PC-3 (cell line): ENCODE results near the gene FOLR2. TPM values are rescaled to one million over a fixed set of nuclear protein-coding genes. Genes with fewer than 3 reads are reported as not detected.

ENCODE experiments used
- ATAC-seq: fragments of 200-7000 bp; cut with Tn5 transposase; 2 replicates; pipeline ENCODE4 v1.9.1; 2020; ENCODE audit warnings: mild to moderate bottlenecking, moderate library complexity
- BruUV-seq: library from RNA; stranded (reverse); fragments of 400-500 nt; replicated peaks from 2 replicates; lab custom pipeline; 2021; lab: Mats Ljungman, UMichigan
- CTCF ChIA-PET: fragments of 300-600 bp; sonication (Branson Sonifier 250); formaldehyde crosslinking; loops from one replicate; lab custom pipeline; 2022; ENCODE audit warnings: antibody characterized with exemption; lab: Charles Lee
- POLR2A ChIA-PET: fragments of 300-600 bp; sonication (Branson Sonifier 250); formaldehyde crosslinking; loops from one replicate; lab custom pipeline; 2022; ENCODE audit warnings: antibody characterized with exemption; ENCODE audit not compliant: unreplicated experiment; lab: Charles Lee
- DNase-seq: peaks from one replicate; pipeline ENCODE4 v3.0.0-alpha.2; 2015
- H2AFZ ChIP-seq: fragments of 300-600 bp; sonication (generic); 2 replicates; pipeline ENCODE4 v1.6.0; 2016; ENCODE audit warnings: antibody characterized with exemption, low read length
- H3F3A ChIP-seq: fragments of 300-600 bp; sonication (generic); one replicate; pipeline ENCODE4 v1.6.0; 2017; ENCODE audit warnings: antibody characterized with exemption, low read length, control low read depth, mild to moderate bottlenecking; ENCODE audit not compliant: unreplicated experiment
- H3K27ac ChIP-seq: fragments of 300-600 bp; sonication (generic); 2 replicates; pipeline ENCODE4 v1.5.1; 2016; ENCODE audit warnings: mild to moderate bottlenecking, low read length
- H3K27me3 ChIP-seq: fragments of 300-600 bp; sonication (generic); 2 replicates; pipeline ENCODE4 v1.6.1; 2016; ENCODE audit warnings: low read length, mixed read lengths
- H3K36me3 ChIP-seq: fragments of 300-600 bp; sonication (generic); 2 replicates; pipeline ENCODE4 v1.6.1; 2016; ENCODE audit warnings: low read depth, mixed run types, low read length, mixed read lengths
- H3K4me1 ChIP-seq: fragments of 300-600 bp; sonication (generic); 2 replicates; pipeline ENCODE4 v1.5.1; 2016; ENCODE audit warnings: low read length; ENCODE audit not compliant: insufficient read depth
- H3K4me2 ChIP-seq: fragments of 300-600 bp; sonication (generic); 2 replicates; pipeline ENCODE4 v1.6.0; 2016; ENCODE audit warnings: low read length
- H3K4me3 ChIP-seq: fragments of 300-600 bp; sonication (generic); 2 replicates; pipeline ENCODE4 v1.5.1; 2016; ENCODE audit warnings: mild to moderate bottlenecking, low read length, mixed read lengths
- H3K79me2 ChIP-seq: fragments of 300-600 bp; sonication (generic); 2 replicates; pipeline ENCODE4 v1.6.1; 2017; ENCODE audit warnings: low read length, mixed read lengths
- H3K9ac ChIP-seq: fragments of 300-600 bp; sonication (generic); 2 replicates; pipeline ENCODE4 v1.6.0; 2016; ENCODE audit warnings: mild to moderate bottlenecking, low read length
- H3K9me2 ChIP-seq: fragments of 300-600 bp; sonication (generic); replicated peaks from 2 replicates; pipeline ENCODE4 v1.6.1; 2016; ENCODE audit warnings: mixed run types, low read length, mixed read lengths
- H3K9me3 ChIP-seq: fragments of 300-600 bp; sonication (generic); 2 replicates; pipeline ENCODE4 v1.6.1; 2016; ENCODE audit warnings: low read length, mixed read lengths
- H4K20me1 ChIP-seq: fragments of 300-600 bp; sonication (generic); 2 replicates; pipeline ENCODE4 v1.6.1; 2016; ENCODE audit warnings: low read length, mixed read lengths
- CTCF ChIP-seq: fragments of 300-600 bp; sonication (generic); conservative IDR thresholded peaks from 2 replicates; pipeline ENCODE4 v1.5.1; 2017; ENCODE audit warnings: antibody characterized with exemption, low read depth, mild to moderate bottlenecking, low read length
- EZH2 ChIP-seq: fragments of 300-600 bp; sonication (generic); IDR thresholded peaks from one replicate; pipeline ENCODE4 v1.6.1; 2017; ENCODE audit warnings: antibody characterized with exemption, mild to moderate bottlenecking, low read length; ENCODE audit not compliant: unreplicated experiment
- EZH2phosphoT487 ChIP-seq: fragments of 300-600 bp; sonication (generic); IDR thresholded peaks from 2 replicates; pipeline ENCODE4 v1.6.1; 2018; ENCODE audit warnings: mild to moderate bottlenecking, antibody characterized with exemption, low read length, borderline replicate concordance
- intact Hi-C: fragments of 100-400 bp; cut with micrococcal nuclease; formaldehyde crosslinking; loops from 2 replicates; pipeline ENCODE4 v1.9.0; 2023
- total RNA-seq: library from RNA; depleted of rRNA; stranded (reverse); fragments of >200 nt; gene quantifications from 2 replicates; pipeline ENCODE4 v1.2.3, GENCODE V29; 2014; rRNA removed

Gene FOLR2
- total RNA-seq, 1 experiment from 2014 or later = not detected

DNA sequence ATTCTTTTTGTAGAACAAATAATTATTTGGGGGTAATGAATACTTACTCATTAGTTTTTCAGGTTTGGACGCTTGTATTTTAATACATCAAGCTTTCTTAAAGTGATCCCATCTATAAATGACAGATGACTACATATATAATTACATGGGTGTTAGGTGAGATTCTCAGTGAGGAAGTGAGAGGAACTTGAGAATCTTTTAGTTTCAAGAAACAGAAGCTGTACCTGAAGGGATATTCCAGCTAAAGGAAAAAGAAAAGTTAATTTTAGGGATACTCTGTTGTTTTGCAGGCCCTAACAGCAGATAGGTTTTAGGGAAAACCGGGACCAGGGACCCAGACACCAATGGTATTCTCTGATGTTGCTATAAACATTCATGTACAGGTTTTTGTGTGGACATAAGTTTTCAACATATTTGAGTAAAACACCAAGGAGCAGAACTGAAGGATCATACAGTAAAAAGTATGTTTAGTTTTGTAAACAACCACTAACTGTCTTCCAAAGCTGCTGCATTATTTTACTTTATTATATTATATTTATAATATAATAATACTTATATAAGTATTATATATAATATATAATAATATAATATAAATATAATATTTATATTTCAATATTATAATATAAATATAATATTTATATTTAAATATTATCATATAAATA, 51.5 kb downstream of the FOLR2 start:
- ATAC-seq (no peak), DNase-seq (no peak)
- H3K79me2 ChIP-seq = no peaks in the 10 kb centered on the region
- H3K9me3 ChIP-seq = no peaks in the 10 kb centered on the region
- TF ChIP-seq EZH2phosphoT487 (no peak), CTCF (no peak), EZH2 (no peak)
- H3K4me3 ChIP-seq = no peak overlapping the region
- no peak overlapping the region for H3K27ac ChIP-seq
- H3K36me3 ChIP-seq = no peaks in the 10 kb centered on the region
- no TSS peak for BruUV-seq
- no peaks in the 10 kb centered on the region for H3F3A ChIP-seq
- H2AFZ ChIP-seq = no peak overlapping the region
- no peak overlapping the region for H3K9ac ChIP-seq
- POLR2A ChIA-PET = no interaction called here
- CTCF ChIA-PET = interaction anchor here (0.6 kb wide), 1 partner anchor 845 kb away, joined by 7 read pairs; no protein-coding TSS in a partner anchor
- no peaks in the 10 kb centered on the region for H3K9me2 ChIP-seq
- H3K4me2 ChIP-seq = no peak overlapping the region
- 0 out of 2 replicates have a peak, but pooled peaks cover 2% of the 10 kb centered on the region for H3K4me1 ChIP-seq
- no peaks in the 10 kb centered on the region for H4K20me1 ChIP-seq
- no peaks in the 10 kb centered on the region for H3K27me3 ChIP-seq
- intact Hi-C loops = no loop called here

Other genes starting within 250 kb of the FOLR2 start
- 6.5 and 7.2 TPM in 2 replicates for gene IL18BP, start 217.9 kb upstream of the FOLR2 start, total RNA-seq
- 145 and 202 TPM in 2 replicates for gene NUMA1, start 136.3 kb upstream of the FOLR2 start, total RNA-seq
- 5.8 and 6.6 TPM in 2 replicates for gene LRRC51, start 135.9 kb upstream of the FOLR2 start, total RNA-seq
- 160 and 169 TPM in 2 replicates for gene LAMTOR1, start 113.5 kb upstream of the FOLR2 start, total RNA-seq
- gene TOMT, start 110.9 kb upstream of the FOLR2 start, total RNA-seq = not detected in 2 replicates
- gene ANAPC15, start 104.1 kb upstream of the FOLR2 start, total RNA-seq = 65.4 and 68.8 TPM in 2 replicates
- gene FOLR3, start 81.1 kb upstream of the FOLR2 start, total RNA-seq = not detected in 2 replicates
- 0.36 TPM in 1 of 2 replicates, not detected in the other for gene FOLR1, start 24.7 kb upstream of the FOLR2 start, total RNA-seq
- 100 and 121 TPM in 2 replicates for gene INPPL1, start 8.0 kb downstream of the FOLR2 start, total RNA-seq
- gene PHOX2A, start 27.4 kb downstream of the FOLR2 start, total RNA-seq = not detected in 2 replicates
- 83.0 and 107 TPM in 2 replicates for gene CLPB, start 217.7 kb downstream of the FOLR2 start, total RNA-seq